Panc1 (cell line): ENCODE data around the gene FECH.

Source experiments
- TCF7L2 ChIP-seq: IDR thresholded peaks from 2 replicates; pipeline ENCODE4 v1.6.1; 2011; ENCODE audit warnings: mild to moderate bottlenecking, low read depth, low read length, inconsistent platforms
- TF ChIP-seq, protein P1 (sequence below): fragments of 450-650 bp; IDR thresholded peaks from 2 replicates; pipeline ENCODE4 v1.5.1; 2017; ENCODE audit warnings: mild to moderate bottlenecking

- TF ChIP-seq, protein P1, sequence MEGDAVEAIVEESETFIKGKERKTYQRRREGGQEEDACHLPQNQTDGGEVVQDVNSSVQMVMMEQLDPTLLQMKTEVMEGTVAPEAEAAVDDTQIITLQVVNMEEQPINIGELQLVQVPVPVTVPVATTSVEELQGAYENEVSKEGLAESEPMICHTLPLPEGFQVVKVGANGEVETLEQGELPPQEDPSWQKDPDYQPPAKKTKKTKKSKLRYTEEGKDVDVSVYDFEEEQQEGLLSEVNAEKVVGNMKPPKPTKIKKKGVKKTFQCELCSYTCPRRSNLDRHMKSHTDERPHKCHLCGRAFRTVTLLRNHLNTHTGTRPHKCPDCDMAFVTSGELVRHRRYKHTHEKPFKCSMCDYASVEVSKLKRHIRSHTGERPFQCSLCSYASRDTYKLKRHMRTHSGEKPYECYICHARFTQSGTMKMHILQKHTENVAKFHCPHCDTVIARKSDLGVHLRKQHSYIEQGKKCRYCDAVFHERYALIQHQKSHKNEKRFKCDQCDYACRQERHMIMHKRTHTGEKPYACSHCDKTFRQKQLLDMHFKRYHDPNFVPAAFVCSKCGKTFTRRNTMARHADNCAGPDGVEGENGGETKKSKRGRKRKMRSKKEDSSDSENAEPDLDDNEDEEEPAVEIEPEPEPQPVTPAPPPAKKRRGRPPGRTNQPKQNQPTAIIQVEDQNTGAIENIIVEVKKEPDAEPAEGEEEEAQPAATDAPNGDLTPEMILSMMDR, result no peak
- no peak for TF ChIP-seq TCF7L2
Measured at GRCh38 chr18:57550510-57550909, 36.0 kb downstream of the FECH start.
